ENCODE results near the gene MAP2K7.

Gene MAP2K7

GRCh38 chr19:7924241-7924640 lies 20.6 kb downstream of the MAP2K7 start:
- Histone ChIP-seq H3K4me3 (replicated peaks; ENCODE audit: insufficient read depth, low read length) (no peak overlapping the region), H3K27ac (replicated peaks) (no peak overlapping the region), H3K27me3 (ENCODE audit: insufficient read depth, poor library complexity, severe bottlenecking) (no peaks in the 10 kb centered on the region)
- TF ChIP-seq GABPA (IDR thresholded peaks at IDR 0.05; ENCODE audit: low read depth) (no peak), CTCF (IDR thresholded peaks at IDR 0.05; ENCODE audit: insufficient read depth, low read length) (no peak), POLR2AphosphoS5 (IDR thresholded peaks at IDR 0.05; ENCODE audit: low read depth) (no peak), REST (IDR thresholded peaks at IDR 0.05; ENCODE audit: insufficient replicate concordance, low read depth) (no peak), SPI1 (IDR thresholded peaks at IDR 0.05; ENCODE audit: borderline replicate concordance, low read depth) (no peak)
- no peak for DNase-seq (ENCODE audit: low read depth in 1 of 2, low spot score in 1 of 2)

- DNase-seq (ENCODE audit: low read depth in 1 of 2, low spot score in 1 of 2): no peak
- Histone ChIP-seq H3K4me3 (replicated peaks; ENCODE audit: insufficient read depth, low read length) (no peak overlapping the region), H3K27me3 (ENCODE audit: insufficient read depth, poor library complexity, severe bottlenecking) (no peaks in the 10 kb centered on the region), H3K27ac (replicated peaks) (no peak overlapping the region)
- TF ChIP-seq REST (IDR thresholded peaks at IDR 0.05; ENCODE audit: insufficient replicate concordance, low read depth) (no peak), CTCF (IDR thresholded peaks at IDR 0.05; ENCODE audit: insufficient read depth, low read length) (no peak), SPI1 (IDR thresholded peaks at IDR 0.05; ENCODE audit: borderline replicate concordance, low read depth) (no peak), GABPA (IDR thresholded peaks at IDR 0.05; ENCODE audit: low read depth) (no peak), POLR2AphosphoS5 (IDR thresholded peaks at IDR 0.05; ENCODE audit: low read depth) (no peak)
Observed at GRCh38 chr19:7924651-7925170, 21.0 kb downstream of the MAP2K7 start.

GRCh38 chr19:7925171-7925851 lies 21.6 kb downstream of the MAP2K7 start:
- peak in 1 of 2 experiments; percentile 67 for DNase-seq (ENCODE audit: low read depth in 1 of 2, low spot score in 1 of 2)
- Histone ChIP-seq H3K27me3 (ENCODE audit: insufficient read depth, poor library complexity, severe bottlenecking) (no peaks in the 10 kb centered on the region), H3K4me3 (replicated peaks; ENCODE audit: insufficient read depth, low read length) (peak overlapping the region; percentile 15), H3K27ac (replicated peaks) (no peak overlapping the region)
- no peak for TF ChIP-seq GABPA (IDR thresholded peaks at IDR 0.05; ENCODE audit: low read depth)
- no peak for TF ChIP-seq POLR2AphosphoS5 (IDR thresholded peaks at IDR 0.05; ENCODE audit: low read depth)
- TF ChIP-seq SPI1 (IDR thresholded peaks at IDR 0.05; ENCODE audit: borderline replicate concordance, low read depth): no peak
- peak; percentile 73 for TF ChIP-seq CTCF (IDR thresholded peaks at IDR 0.05; ENCODE audit: insufficient read depth, low read length)
